GM06990 (cell line): ENCODE results near the gene SUPT20H.
"Not testable (repeated sequence)": the region's sequence is repeated elsewhere in the genome, so short reads cannot be mapped to it uniquely, and the experiment has no call there.

Experiments used
- DNase-seq: peaks from one replicate; pipeline ENCODE4 v3.0.0-alpha.2; 2011; ENCODE audit not compliant: insufficient read length; ENCODE audit errors: extremely low read depth
- H3K27me3 ChIP-seq: replicated peaks from 2 replicates; pipeline ENCODE4 v1.6.0; 2011; ENCODE audit warnings: low read length; ENCODE audit not compliant: control insufficient read depth, insufficient read depth
- H3K36me3 ChIP-seq: 2 replicates; pipeline ENCODE4 v1.5.1; 2011; ENCODE audit warnings: low read length; ENCODE audit not compliant: control insufficient read depth, insufficient read depth
- H3K4me3 ChIP-seq: replicated peaks from 2 replicates; pipeline ENCODE4 v1.5.1; 2011; ENCODE audit warnings: low read depth, mild to moderate bottlenecking, control low read depth, low read length
- CTCF ChIP-seq: IDR thresholded peaks from 2 replicates; pipeline ENCODE4 v1.5.1; 2011; ENCODE audit warnings: low read length, control low read depth, mild to moderate bottlenecking, inconsistent platforms; ENCODE audit not compliant: insufficient read depth, poor library complexity, severe bottlenecking

SUPT20H gene

DNA sequence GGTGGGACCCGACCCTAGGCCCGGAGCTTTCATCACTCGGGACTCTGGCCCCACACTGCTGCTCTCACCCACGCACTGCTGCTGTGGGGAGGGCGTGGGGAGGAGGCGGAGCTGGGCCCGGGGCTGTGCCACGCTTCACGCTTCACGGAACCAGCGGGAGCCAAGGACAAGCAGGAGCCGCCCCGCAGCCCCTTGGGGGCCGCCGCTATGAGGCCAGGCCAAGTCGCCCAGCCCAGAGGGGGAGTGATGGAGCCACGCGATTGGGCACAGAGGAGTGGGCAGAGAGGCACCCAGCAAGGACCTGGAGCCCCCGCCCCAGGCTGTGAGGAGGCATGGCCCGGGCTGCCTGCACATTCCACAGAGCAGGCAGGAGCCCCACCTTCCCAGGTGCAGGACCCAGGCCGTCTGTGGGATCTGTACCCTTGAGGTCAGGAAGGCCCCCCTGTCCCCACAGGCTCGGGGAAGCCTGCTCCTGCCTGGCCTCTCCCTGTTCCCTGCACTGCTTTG is 10.2 kb upstream of the SUPT20H start:
- H3K27me3 ChIP-seq: no peaks in the 10 kb centered on the region
- no peak for DNase-seq
- H3K36me3 ChIP-seq: no peaks in the 10 kb centered on the region
- no peak overlapping the region for H3K4me3 ChIP-seq
- TF ChIP-seq CTCF: no peak

DNA sequence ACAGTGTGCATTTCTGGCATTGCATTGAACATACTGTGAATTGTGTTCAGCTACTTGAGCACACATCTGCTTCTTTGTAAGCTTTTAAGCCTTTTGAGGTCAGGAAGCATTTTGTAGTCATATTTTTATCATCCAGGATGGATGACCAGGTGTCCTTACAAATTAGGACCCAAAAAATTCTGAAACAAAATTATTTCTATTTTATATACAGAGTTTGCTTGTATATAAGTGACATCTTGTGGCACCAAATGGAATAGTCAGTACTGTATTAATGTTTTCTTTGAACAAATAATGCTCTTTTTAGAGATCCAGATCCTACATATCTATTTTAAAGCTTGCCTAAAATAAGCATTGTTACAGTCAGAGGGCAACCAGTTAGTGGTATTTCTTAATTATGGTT is 9.5 kb upstream of the SUPT20H start:
- H3K4me3 ChIP-seq: no peak overlapping the region
- no peaks in the 10 kb centered on the region for H3K27me3 ChIP-seq
- peak; percentile 1 for TF ChIP-seq CTCF
- H3K36me3 ChIP-seq: no peaks in the 10 kb centered on the region
- DNase-seq: no peak

DNA sequence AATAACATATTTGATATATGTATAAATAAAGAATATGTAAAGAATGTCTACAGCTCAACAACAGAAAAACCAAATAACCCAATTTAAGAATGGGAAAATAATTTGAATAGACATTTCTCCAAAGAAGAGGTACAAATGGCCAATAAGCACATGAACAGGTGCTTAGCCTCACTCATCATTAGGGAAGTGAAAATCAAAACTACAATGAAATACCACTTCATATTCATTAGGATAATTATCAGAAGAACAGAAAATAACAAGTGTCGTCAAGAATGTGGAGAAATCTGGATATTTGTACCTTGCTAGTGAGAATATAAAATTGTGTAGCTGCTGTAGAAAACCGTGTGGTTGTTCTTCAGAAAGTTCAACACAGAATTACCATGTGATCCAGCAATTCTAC is 8.4 kb upstream of the SUPT20H start:
- TF ChIP-seq CTCF: no peak
- Histone ChIP-seq H3K36me3 (no peaks in the 10 kb centered on the region), H3K4me3 (no peak overlapping the region), H3K27me3 (no peaks in the 10 kb centered on the region)
- no peak for DNase-seq

DNA sequence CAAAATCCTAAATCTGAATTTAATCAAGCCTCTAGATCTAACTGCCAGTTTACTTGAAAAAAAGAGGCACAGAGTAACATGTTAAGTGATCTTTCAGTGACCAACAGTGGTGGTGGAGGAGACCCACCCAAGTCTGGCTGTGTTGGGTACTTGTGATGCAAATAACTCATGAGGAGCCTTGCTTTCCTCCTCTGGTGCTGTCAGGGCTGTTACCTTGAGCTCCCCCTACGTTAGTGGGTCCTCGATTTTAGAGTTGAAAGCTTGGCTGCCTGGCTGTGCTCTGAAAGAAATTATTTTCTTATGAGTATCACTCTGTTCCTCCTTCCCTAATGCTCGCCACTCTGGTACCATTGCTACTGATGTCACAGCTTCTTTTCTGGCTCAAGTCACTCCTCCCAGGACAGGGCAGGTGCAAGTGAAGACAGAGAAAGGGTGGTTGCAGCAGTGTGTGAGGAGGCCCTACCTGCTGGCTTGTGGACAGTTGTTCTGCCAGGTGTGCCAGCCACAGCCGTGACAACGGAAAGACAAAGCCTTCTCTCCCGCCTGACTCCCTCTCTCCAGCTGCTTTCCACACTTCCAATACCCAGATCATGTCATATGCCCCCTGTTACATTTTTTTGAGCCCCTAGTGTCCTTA is 6.5 kb upstream of the SUPT20H start:
- Histone ChIP-seq H3K27me3 (no peaks in the 10 kb centered on the region), H3K4me3 (no peak overlapping the region), H3K36me3 (no peaks in the 10 kb centered on the region)
- no peak for DNase-seq
- TF ChIP-seq CTCF: no peak

DNA sequence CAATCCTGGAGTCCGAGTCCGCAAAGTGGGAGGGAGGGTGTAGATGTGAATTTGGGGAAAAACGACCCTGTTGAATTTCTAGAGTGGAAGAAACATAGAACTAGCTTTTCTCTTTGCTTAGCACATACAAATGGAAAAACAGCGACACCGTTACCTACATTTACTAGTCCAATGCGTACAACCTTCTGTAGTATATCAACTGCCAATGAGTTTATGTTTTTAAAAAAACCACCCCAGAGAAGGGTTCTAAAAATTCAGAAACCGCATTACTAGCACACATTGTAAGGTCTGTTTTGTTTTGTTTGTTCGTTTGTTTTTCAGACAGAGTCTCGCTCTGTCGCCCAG is 332 bp upstream of the SUPT20H start:
- DNase-seq: no peak
- Histone ChIP-seq H3K27me3 (no peaks in the 10 kb centered on the region), H3K36me3 (no peaks in the 10 kb centered on the region), H3K4me3 (peak overlapping the region; percentile 89)
- TF ChIP-seq CTCF: no peak

DNA sequence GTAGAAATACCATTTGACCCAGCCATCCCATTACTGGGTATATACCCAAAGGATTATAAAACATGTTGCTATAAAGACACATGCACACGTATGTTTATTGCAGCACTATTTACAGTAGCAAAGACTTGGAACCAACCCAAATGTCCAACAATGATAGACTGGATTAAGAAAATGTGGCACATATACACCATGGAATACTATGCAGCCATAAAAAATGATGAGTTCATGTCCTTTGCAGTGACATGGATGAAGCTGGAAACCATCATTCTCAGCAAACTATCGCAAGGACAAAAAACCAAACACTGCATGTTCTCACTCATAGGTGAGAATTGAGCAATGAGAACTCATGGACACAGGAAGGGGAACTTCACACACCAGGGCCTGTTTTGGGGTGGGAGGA is 3.3 kb downstream of the SUPT20H start:
- H3K27me3 ChIP-seq, H3K4me3 ChIP-seq: not testable (repeated sequence)

GRCh38 chr13:37053111-37053510 is 6.4 kb downstream of the SUPT20H start:
- not testable (repeated sequence) for H3K36me3 ChIP-seq, DNase-seq

More for the DNA sequence above, 3.3 kb downstream of the SUPT20H start:
- H3K36me3 ChIP-seq, DNase-seq: not testable (repeated sequence)

More at GRCh38 chr13:37053111-37053510, 6.4 kb downstream of the SUPT20H start:
- not testable (repeated sequence) for H3K27me3 ChIP-seq, H3K4me3 ChIP-seq
